Activated T-helper 1 cell treated with anti-CD3 and anti-CD28 coated beads, Interleukin-2, amount 50 U/mL, for 16 hours (primary cell): ENCODE measurements around the gene UVSSA.

Experiments
- DNase-seq, 2 donors: peaks; one replicate each; pipeline ENCODE4 v3.0.0-alpha.2; 2020; ENCODE audit warnings: low read depth in 1 of 2, low spot score in 1 of 2

Gene UVSSA

DNA sequence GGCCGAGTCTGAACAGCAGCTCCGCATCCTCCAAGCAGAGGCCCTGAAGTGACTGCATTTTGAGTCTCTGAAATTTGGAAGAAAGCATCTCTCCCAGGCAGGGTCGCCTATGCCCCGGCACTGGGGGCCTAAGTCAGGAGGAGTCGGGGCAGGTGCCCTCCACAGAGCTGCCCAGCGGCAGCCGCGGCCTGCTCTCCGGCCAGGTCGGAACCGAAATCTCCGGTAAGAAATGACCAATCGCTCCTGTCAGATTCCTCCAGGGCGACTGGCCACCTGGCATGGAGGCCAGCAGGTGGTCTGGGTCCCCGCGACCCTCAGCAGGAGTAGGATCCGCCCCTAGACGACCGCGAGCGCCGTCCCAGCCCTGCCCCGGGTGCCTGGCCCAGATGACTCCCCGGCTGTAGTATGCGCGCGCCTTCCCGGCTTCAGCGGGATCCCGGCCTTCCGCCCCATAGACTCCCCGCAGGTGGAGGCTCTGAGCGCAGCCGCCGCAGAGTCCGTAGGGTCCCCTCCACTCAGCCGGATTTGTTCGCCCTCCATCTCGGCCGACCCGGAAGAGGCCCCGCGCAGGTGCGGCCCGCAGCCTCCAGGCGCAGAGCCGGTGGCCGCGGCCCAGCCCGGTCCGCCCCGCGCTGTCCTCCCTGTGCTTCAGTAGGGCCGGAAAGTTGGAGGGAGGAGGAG, 57.7 kb downstream of the UVSSA start:
- DNase-seq, result no peak

DNA sequence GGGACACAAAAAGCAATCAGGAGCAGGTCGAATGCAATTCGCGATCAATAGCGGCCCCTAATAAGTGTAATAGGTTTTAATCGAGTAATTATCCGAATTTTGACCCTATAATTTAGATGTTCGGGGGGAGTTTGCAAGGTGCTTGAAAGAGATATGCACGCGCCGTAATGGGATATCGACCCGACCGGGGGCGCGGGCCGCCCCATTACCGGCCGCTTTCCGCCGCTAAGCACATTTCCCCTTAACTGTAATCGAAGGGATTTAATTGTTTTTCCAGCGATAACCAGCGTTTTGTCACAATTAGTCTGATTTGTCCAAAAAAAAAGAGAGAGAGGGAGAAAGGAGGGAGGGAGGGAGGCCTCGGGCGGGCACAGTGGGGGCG, 58.2 kb downstream of the UVSSA start:
- DNase-seq, result no peak

DNA sequence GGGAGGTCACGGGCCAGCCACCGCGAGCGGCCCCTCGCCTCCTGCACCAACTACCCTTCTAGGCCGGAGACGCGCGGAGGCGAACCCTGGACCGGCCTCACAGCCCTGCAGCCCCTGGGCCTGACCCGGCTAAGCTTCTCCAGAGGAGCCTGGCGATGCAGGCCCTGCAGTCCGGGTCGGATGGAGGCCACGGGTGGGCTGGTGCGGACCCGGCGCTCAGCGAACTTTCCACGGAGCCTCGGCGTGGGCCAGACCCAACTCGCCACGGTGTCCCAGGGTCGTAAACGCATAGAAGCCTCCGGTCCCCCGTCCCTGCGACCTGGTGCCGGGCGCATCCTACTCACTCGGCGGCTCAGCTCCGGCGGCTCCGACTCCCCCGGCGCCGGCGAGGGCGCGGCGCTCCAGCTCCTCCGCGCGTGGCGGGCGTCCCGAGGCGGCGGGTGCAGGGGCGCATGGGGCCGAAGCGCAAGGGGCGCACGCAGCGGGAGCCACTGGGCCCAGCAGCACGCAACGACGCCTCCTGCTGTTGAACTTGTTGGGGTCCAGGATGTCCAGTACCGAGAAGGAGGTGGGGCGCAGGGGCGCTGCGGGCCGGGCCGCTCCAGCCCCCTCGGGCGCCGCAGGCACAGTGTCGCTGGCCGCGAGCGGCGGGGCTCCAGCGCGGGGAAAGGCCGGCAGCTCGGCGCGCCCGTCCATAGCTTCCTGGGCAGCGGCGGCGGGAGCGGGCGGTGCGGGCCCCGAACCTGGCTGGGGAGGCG, 58.8 kb downstream of the UVSSA start:
- DNase-seq, result no peak

DNA sequence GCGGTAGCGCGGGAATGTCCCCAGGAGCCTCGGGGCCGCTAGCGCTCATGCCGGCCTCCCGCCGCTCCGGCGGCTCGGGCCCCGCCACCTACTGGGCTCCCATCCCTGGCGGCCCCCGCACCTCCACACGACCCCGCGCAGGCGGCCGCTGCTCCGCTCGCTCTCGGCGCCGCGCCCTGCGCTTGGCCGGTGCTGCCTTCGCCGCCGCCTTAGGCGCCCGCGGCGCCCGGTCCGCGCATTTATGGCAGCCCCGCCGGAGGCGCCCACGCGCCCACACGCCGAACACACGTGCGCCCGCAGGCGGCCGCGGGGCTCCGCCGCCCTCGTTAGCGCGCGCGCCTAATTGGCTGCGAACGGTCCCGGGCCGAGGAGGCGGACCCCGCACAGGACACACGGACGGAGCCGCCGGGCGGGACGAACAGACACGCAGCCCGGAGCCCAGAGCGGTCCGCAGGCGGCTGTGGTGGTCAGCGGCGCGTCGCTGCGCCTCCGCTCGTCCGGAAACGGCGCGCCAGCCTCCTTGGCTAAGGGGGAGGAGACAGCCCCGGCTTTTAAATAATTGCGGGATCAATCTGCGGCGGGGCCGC, 59.5 kb downstream of the UVSSA start, which contains the start of gene NKX1-1:
NKX1-1 (minus strand) TSS at position 49 of the 587 bp plus-strand sequence; CDS start at position 49, 0 bp downstream.
- no peak for DNase-seq

DNA sequence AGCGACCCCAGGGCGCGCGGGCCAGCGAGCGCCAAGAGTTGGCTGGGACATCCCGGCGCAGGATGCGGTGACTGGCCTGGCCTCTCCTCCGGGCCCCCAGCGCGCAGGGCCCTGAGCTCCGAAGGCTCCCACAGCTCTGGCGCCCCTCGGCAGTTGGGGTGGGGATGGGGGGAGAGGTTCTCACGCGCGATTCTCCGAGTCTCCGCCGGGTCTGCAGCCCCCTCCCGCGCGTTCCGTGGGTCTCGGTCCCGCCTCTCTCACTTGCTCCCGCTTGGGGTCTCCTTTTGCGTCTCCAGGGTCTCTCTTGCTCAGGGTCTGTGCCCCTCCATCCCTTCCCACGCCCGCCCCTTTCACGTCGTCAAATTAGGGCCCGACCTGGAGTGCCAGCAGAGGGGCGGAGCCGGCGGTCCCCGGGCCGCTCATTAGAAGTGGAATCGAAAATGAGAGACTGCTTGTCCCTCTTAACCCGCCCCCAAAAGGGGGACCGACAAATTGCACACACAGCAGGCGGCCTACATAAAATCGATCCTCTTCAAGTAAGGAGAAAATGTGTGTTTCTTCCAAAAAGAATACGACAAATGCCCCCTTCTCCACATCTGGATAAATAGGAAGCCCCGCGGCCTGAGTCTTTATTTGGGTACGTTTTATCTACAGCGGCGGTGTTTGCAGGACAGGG, 60.1 kb downstream of the UVSSA start:
- no peak for DNase-seq

DNA sequence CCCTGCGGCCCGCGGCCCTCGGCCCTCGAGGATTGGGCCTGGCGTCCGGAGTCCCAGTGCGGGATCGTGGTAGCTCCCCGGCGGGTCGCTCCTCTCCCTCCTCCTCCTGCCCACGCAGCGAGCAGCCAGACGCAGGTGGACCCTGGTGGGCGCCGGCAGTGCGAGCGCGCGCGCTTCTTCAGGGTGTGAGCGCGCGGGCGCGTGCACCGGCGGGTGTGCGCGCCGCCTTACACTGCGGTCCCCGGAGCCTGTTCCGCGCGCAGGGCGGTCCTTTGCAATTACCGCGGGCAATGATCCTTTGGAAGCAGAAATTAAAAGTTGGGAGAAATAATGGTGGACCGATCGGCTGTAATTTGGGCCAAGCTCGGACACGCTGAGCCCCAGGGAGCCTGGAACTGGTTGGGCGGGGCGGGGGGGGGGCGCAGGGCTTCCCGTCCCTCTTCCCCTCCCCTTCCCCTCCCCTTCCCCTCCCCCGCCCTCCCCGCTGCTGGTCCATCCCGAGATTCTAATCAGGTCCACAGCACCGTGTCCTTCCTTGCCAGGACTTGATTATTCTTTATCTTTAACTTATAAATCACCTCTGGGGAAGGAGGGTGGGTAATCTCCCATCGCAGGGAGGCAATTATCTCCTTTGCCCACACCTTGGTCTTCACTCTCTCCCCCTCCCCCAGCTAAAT, 60.8 kb downstream of the UVSSA start:
- DNase-seq, result no peak

DNA sequence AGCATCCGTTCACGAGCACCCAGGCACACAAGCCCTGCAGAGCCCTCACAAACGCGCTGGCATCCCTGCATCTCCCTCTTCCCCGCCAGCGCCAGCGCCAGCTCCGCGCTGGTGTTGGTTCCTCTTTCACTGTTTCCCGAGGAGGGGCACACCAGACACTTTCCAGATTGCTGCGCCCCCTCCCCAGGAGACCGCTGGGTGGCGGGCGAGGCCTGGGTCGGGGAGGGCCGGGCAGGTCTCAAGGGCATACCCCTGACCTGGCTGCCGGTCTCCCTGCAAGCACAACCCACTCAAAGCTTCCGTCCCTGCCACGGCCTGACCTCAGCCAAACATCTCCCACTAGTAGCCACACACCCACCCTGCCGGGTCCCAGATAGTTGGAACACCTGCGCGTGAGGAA, 61.4 kb downstream of the UVSSA start:
- no peak for DNase-seq

DNA sequence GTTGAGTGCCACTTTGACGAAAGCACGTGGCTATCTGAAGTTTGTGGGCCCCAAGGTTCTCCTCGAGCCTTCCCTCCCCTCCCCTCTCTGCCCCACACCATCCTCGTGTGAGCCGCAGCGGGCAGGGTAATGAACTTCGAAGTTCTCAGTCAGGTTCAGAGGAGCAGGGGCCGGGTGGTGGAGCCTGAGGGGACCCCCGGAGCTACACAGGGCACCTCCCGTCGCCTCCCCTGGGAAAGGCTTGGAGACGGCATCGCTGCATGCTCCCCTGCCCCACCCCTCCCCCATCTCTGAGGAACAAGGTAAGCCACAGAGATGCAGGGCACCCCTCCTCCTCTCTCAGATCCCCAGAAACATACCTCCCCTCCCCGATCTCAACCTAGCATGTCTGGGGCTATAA, 62.1 kb downstream of the UVSSA start:
- no peak for DNase-seq

DNA sequence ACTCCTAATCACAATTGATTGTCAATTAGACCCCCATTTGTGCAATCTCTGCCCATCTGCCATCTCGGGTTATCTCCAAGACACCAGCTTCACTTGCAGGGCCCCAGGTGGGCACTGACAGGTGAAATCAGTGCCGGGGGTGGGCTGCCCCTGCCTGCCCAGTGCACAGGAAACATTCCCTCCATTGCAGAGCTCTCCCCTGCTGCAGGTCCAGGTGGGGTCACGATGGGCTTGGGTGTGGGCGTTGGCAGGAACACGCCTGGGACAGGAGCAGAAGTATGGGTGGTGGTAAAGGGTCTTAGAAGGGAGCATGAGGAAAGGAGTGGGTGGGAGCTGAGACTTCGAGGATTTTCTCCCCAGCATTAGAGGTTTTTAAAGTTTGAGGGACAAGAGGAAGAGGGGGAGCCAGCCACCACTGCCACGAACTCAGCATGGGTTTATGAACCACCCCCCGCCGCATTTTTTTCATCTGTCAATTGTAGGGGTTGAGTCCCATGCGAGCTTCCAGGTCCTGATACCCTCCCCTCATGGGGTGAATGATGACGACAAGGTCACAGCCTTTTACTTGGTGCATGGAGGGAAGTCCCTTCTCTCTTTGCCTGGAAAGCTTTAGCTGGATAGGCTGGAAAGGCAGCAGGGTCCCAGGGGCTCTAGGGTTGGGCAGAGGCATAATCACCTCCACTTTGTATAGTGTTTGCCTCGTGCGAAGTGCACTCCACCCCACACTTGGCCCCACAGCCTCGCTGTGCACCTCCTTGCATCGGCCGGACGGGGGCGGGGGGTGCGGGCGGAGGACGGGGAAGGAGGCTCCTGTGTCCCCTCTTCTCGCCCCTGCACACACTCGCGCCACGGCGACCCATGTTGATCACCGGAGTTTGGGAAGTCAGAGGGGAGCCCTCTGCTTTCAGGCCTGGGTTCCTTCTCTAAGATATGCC, 62.8 kb downstream of the UVSSA start:
- DNase-seq, result no peak

DNA sequence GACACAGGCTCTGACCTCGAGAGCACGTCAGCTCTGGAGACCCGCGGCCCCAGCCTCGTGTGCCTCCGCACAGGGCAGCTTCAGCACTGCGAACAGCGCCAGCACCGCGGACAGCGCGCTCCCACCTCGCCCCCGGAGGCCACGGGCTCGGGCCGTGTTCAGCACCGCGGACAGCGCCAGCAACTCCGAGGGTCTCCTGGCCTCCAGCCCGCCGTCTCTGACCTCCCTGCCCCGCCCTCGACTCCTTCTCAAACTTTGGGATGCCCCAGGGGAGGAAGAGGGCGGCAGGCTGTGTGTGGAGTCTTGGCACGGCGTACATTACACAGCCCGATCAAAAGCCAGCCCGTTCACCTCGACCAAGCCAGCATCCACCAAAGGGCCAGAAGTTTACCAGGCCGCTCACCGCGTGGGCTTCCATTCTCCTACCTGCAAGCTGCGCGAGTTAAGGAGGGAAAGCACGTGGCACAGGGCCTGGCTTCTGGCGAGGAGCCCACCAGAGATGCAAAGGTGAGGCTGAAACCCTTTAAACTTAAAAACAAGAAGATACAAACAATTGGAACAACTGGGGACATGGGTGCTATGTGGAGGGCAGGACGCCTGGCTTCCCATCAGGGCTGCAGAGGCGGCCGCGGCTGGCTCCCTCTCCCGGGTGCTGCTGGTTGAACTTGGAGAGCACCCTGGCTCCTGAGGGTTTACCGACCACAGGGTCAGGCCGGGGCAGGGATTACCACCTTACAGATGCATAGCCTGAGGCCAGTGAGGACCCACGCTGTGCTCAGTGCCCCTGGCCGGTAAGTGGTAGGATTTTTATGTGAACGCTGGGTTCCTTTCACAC, 63.7 kb downstream of the UVSSA start:
- no peak for DNase-seq

DNA sequence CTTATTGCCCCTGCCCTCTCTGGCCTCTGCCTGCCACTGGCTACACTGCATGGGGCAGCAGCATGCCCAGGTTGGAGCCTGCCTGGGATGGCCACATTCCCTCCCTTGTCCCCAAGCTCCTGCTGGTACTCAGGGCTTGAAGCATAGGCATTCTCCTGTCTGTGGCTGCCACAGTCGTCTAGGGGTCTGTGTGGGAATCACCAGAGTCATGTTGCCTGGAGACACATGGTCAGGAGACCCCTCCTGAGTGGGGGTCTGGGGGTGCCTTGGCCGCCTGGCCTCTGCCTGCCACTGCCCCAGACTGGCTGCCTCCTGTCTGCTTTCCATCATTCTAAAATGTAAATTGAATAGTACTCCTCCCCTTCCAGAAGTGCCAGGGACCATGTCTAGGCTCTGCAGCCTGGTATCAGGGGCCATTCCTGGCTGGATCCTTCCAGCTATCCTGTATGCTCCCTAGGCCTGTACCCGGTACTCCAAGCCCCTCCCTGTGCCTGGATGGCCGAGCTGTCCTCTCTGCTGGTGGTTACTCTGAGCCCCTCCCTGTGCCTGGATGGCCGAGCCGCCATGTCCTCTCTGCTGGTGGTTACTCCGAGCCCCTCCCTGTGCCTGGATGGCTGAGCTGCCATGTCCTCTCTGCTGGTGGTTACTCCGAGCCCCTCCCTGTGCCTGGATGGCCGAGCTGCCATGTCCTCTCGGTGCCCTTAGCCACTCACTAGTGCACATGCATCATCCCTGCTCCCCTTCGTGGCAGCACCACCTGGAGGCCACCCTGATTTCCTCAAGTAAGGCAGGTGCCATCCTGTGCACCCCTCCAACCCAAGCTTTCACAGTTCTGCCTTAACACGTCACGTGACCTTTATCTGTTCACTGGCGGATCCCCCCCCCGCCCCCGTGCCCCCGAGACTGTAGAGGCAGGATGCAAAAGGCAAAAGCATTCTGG, 64.7 kb downstream of the UVSSA start:
- DNase-seq, result no peak

DNA sequence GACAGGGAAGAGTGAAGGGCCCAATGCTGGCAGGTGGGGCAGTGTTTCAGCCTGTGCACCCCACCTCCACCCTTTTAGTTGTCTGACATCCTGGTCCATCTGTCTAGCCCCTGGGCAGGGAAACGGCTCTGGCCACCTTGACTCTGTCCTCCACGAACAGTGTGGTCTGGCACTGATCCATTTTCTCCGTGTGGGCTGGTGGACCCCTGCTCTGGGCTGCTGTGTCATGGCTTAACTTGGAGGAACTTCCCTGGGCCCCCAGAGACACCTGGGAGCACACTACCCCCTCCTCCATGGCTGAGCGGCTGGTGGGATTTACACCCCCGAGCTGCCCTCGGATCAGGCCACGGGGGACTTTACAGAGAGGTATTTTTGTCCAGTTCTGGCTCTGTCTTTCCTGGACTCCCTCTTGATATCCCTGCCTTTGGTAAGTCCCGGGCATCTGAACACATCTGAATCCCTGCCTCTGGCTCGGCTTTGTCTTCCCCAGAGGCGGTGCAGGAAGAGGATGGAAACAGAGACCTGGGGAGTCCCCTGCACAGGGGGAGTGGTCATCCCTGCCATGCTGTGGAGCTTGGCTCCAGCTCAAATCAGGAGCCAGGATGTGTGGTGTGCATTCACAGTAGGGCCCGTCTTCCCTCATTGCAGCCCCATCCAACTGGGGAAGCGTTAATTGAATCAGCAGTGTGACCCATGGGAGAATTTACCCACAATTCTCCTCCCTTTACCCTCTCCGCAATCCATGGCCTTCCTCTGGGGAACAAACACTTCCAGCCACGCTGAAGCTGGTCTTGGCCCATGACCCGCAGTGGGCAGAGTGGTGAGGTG, 65.6 kb downstream of the UVSSA start:
- no peak for DNase-seq

DNA sequence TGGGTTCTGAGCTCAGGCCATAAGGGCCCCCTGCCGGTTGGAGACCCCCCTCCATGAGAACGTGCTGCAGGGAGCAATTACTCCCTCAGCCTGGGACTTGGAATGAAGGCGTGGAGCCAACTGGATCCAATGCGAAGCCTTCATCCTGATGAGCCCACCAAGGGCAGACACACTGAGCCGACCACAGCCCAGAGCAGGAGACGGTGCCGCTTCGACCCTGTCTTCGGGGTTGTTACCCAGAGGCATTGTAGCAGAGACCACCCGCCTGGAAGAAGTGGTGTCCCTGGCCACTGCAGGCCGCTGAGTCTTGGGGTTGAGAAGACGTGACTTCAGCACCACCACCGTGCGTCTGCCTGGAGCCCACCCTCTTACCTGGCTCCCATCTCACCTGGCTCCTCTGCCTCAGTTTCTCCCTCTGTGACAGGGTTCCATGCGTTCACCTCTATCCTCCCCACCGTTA, 66.2 kb downstream of the UVSSA start:
- DNase-seq, result no peak

DNA sequence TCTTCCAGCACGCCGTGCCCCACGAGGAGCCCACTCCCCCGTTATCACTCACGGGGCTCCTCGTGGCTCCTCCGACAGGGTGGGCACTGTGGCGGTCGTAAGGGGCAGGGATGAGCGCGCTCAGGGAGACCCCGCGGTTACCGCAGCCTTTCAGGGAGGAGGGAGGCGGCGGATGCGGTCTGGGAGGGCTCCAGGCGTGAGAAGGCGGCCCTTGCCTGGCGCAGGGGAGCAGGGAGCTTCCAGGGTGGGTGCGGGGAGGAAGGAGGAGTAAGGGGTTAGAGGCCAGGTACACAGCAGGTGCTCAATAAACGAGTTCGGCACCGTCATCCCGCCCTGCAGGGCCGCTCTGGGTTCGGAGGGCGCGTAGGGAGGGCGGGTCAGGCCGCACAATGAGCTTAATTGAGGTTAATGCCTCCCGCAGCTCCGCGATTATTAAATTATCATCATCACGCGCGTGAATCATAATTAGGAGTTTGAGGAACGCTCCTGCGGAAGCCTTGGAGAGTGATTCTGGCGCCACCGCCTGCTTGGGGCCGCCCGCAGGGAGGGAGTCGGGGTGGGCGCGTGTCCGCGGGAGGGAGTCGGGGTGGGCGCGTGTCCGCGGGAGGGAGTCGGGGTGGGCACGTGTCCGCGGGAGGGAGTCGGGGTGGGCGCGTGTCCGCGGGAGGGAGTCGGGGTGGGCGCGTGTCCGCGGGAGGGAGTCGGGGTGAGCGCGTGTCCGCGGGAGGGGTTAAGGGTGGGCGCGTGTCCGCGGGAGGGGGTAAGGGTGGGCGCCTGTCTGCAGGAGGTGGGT, 66.9 kb downstream of the UVSSA start:
- no peak for DNase-seq

DNA sequence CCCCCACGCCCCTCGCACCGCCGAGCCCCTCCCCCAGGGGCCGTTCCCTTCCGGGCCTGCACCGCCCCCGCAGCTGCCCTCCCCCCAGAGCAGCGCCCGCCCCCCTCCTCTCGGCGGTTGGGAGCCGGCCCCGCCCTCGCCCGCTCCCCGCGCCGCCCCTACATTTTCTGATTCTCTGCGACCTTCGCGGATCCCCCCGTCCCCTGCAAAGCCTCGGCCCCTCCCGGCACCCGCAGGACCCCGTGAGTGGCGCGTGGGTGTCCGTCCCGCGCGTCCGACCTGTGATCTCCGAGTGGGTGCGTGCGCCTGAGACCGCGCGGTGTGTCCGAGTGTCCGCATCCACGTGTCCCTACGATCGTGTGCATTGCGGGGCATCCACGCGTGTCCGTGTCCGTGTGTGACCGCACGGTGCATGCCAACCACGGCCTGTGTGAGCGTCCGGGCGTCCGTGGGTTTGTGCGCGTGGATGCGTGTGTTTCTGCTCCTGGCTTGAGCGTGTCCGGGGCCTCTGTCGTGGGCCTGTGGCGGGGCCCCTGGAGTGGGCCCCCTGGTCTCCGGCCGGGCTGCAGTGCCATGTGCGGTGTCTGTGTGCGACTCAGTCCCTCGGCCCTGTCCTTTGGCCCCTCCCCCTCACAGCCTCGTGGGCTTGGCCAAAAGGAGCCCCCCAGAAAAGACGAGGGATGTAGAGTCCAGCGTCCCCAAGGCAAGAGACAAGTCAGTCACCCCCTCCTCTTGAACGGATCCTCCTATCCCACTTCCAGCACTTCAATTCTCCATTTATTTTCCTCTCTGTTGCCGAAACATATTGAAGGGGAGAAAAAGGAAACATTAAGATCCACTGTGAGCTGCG, 68.0 kb downstream of the UVSSA start:
- DNase-seq, result no peak

DNA sequence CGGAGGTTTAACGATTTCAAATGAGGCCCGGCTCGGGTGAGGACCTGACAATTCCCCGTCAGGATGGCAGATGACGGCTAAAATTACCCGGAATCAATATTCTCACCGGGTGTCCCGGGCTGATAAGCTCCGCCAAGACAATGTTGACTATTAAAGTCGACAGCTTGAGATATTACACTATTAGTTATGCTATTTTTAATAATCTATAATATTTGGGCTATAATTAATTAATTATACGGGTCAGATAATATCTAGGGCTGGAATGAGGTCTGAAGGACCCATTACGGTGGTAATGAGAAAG, 68.6 kb downstream of the UVSSA start:
- no peak for DNase-seq
